AG09319 (cell line): ENCODE results near the gene SEC22A.

ENCODE experiments used
- DNase-seq: peaks from one replicate; pipeline ENCODE4 v3.0.0-alpha.2; 2010; ENCODE audit warnings: low read depth; ENCODE audit errors: extremely low read depth
- CTCF ChIP-seq: IDR thresholded peaks from 2 replicates; pipeline ENCODE4 v1.5.1; 2011; ENCODE audit warnings: low read depth, mild to moderate bottlenecking, inconsistent platforms, low read length, moderate library complexity

Gene SEC22A

GRCh38 chr3:123277106-123277505 lies 75.4 kb downstream of the SEC22A start:
- no peak for TF ChIP-seq CTCF
- DNase-seq, result no peak

GRCh38 chr3:123278446-123278845 lies 76.7 kb downstream of the SEC22A start:
- DNase-seq, result no peak
- no peak for TF ChIP-seq CTCF

GRCh38 chr3:123279121-123279520 lies 77.4 kb downstream of the SEC22A start:
- no peak for TF ChIP-seq CTCF
- no peak for DNase-seq

GRCh38 chr3:123281406-123281805 lies 79.7 kb downstream of the SEC22A start:
- no peak for TF ChIP-seq CTCF
- DNase-seq, result no peak

GRCh38 chr3:123281929-123282328 lies 80.2 kb downstream of the SEC22A start:
- TF ChIP-seq CTCF, result no peak

GRCh38 chr3:123282461-123282860 lies 80.7 kb downstream of the SEC22A start:
- no peak for DNase-seq
- no peak for TF ChIP-seq CTCF

More at GRCh38 chr3:123281929-123282328, 80.2 kb downstream of the SEC22A start:
- DNase-seq, result no peak

GRCh38 chr3:123283074-123283473 lies 81.3 kb downstream of the SEC22A start:
- TF ChIP-seq CTCF, result no peak
- DNase-seq, result no peak
